ENCODE results near the gene DCLK3.

Gene DCLK3

GRCh38 chr3:36763850-36764703 is at the start of gene DCLK3:
Gene DCLK3 (minus strand): TSS chr3:36764553. CDS start chr3:36764263, 290 bp downstream.
- DNase-seq = no peak

- no peak for DNase-seq
Measured at GRCh38 chr3:36813305-36813704, 49.0 kb upstream of the DCLK3 start.

- DNase-seq = no peak
Measured at GRCh38 chr3:36812240-36812639, 47.9 kb upstream of the DCLK3 start.

GRCh38 chr3:36811768-36812167 is 47.4 kb upstream of the DCLK3 start:
- DNase-seq = no peak

- no peak for DNase-seq
Measured at GRCh38 chr3:36804295-36805055, 40.1 kb upstream of the DCLK3 start.

GRCh38 chr3:36803091-36803791 is 38.9 kb upstream of the DCLK3 start:
- no peak for DNase-seq

GRCh38 chr3:36800533-36801116 is 36.3 kb upstream of the DCLK3 start:
- DNase-seq = no peak

- no peak for DNase-seq
Measured at GRCh38 chr3:36796881-36797280, 32.5 kb upstream of the DCLK3 start.

GRCh38 chr3:36796161-36796560 is 31.8 kb upstream of the DCLK3 start:
- DNase-seq = no peak

- no peak for DNase-seq
Measured at GRCh38 chr3:36795622-36796021, 31.3 kb upstream of the DCLK3 start.

- no peak for DNase-seq
Measured at GRCh38 chr3:36792342-36792741, 28.0 kb upstream of the DCLK3 start.

GRCh38 chr3:36790765-36791164 is 26.4 kb upstream of the DCLK3 start:
- no peak for DNase-seq

GRCh38 chr3:36786921-36787890 is 22.9 kb upstream of the DCLK3 start:
- no peak for DNase-seq

- no peak for DNase-seq
Measured at GRCh38 chr3:36784138-36784635, 19.8 kb upstream of the DCLK3 start.

GRCh38 chr3:36777424-36778218 is 13.3 kb upstream of the DCLK3 start:
- no peak for DNase-seq

- DNase-seq = no peak
Measured at GRCh38 chr3:36776436-36776835, 12.1 kb upstream of the DCLK3 start.

GRCh38 chr3:36774052-36774451 is 9.7 kb upstream of the DCLK3 start:
- no peak for DNase-seq

- DNase-seq = no peak
Measured at GRCh38 chr3:36771931-36772330, 7.6 kb upstream of the DCLK3 start.

GRCh38 chr3:36769926-36770325 is 5.6 kb upstream of the DCLK3 start:
- DNase-seq = no peak

GRCh38 chr3:36765104-36765503 is 751 bp upstream of the DCLK3 start:
- DNase-seq = no peak

GRCh38 chr3:36764704-36765038 is 318 bp upstream of the DCLK3 start:
- DNase-seq = no peak
